GM12878 (cell line): Measurements from ENCODE around the gene ZFP64. TPM values are rescaled to one million over a fixed set of nuclear protein-coding genes. Genes with fewer than 3 reads are reported as not detected.

Source experiments
- BCL11A ChIP-seq: IDR thresholded peaks from 2 replicates; pipeline ENCODE4 v1.6.1; 2011; ENCODE audit warnings: low read depth, low read length
- BMI1 ChIP-seq: fragments of 450-650 bp; IDR thresholded peaks from 2 replicates; pipeline ENCODE4 v1.6.1; 2016; ENCODE audit warnings: mild to moderate bottlenecking, moderate library complexity, borderline replicate concordance
- CHD2 ChIP-seq: IDR thresholded peaks from 2 replicates; pipeline ENCODE4 v1.6.1; 2011; ENCODE audit warnings: low read depth, low read length, improper control_type of control experiment, borderline replicate concordance
- HDAC6 ChIP-seq: fragments of 200-600 bp; sonication (generic); IDR thresholded peaks from one replicate; pipeline ENCODE4 v1.8.0; 2017; ENCODE audit warnings: antibody characterized with exemption; ENCODE audit not compliant: unreplicated experiment
- JUND ChIP-seq: IDR thresholded peaks from 2 replicates; pipeline ENCODE4 v1.6.1; 2012; ENCODE audit warnings: low read depth, mild to moderate bottlenecking, low read length, improper control_type of control experiment, moderate library complexity
- KAT2A ChIP-seq: conservative IDR thresholded peaks from 2 replicates; pipeline ENCODE4 v1.6.1; 2011; ENCODE audit warnings: low read depth, low read length; ENCODE audit not compliant: control insufficient read depth
- MTA2 ChIP-seq: fragments of 450-650 bp; IDR thresholded peaks from 2 replicates; pipeline ENCODE4 v1.6.1; 2016; ENCODE audit warnings: low read depth, mild to moderate bottlenecking, moderate library complexity
- MYC ChIP-seq: IDR thresholded peaks from 2 replicates; pipeline ENCODE4 v1.6.1; 2011; ENCODE audit warnings: mild to moderate bottlenecking, low read length, moderate library complexity, inconsistent platforms; ENCODE audit not compliant: insufficient read depth, insufficient replicate concordance, insufficient read length, severe bottlenecking
- NBN ChIP-seq: fragments of 450-650 bp; IDR thresholded peaks from 2 replicates; pipeline ENCODE4 v1.6.1; 2016
- NR2C2 ChIP-seq: IDR thresholded peaks from 2 replicates; pipeline ENCODE4 v1.6.1; 2011; ENCODE audit warnings: borderline replicate concordance, low read depth; ENCODE audit not compliant: control insufficient read depth, insufficient read length
- SMC3 ChIP-seq: IDR thresholded peaks from 2 replicates; pipeline ENCODE4 v1.6.1; 2011; ENCODE audit warnings: low read length, improper control_type of control experiment, borderline replicate concordance
- SPI1 ChIP-seq: IDR thresholded peaks from 2 replicates; pipeline ENCODE4 v1.6.1; 2011; ENCODE audit warnings: low read depth, mild to moderate bottlenecking, low read length, moderate library complexity, borderline replicate concordance; ENCODE audit not compliant: insufficient read depth
- SREBF1 ChIP-seq: IDR thresholded peaks from 2 replicates; pipeline ENCODE4 v1.6.1; 2012; ENCODE audit warnings: mild to moderate bottlenecking, low read length
- STAT1 ChIP-seq: fragments of 450-650 bp; conservative IDR thresholded peaks from 2 replicates; pipeline ENCODE4 v1.6.1; 2014; ENCODE audit warnings: antibody characterized with exemption, mild to moderate bottlenecking
- TCF3 ChIP-seq: IDR thresholded peaks from 2 replicates; pipeline ENCODE4 v1.6.1; 2012; ENCODE audit warnings: low read depth, mild to moderate bottlenecking, low read length, borderline replicate concordance; ENCODE audit not compliant: insufficient read depth
- ZNF24 ChIP-seq: fragments of 450-650 bp; IDR thresholded peaks from 2 replicates; pipeline ENCODE4 v1.6.1; 2017; ENCODE audit warnings: antibody characterized with exemption, mild to moderate bottlenecking
- ZNF687 ChIP-seq: fragments of 450-650 bp; IDR thresholded peaks from 2 replicates; pipeline ENCODE4 v1.6.1; 2017; ENCODE audit warnings: mild to moderate bottlenecking, moderate library complexity
- polyA plus RNA-seq, 11 experiments: library from polyadenylated mRNA; depleted of rRNA in 4 of 11; unstranded in 6 of 11; stranded (reverse) in 5 of 11; fragments of >200 nt; fragmentation: Nextera tagmentation in 4 of 11; fragmentation: Illumina TruSeq in 1 of 11; extraction: Ambion mirVana in 4 of 11; extraction: Trizol in 1 of 11; gene quantifications; 1 replicate in 1 of 11; 2 replicates in 10 of 11; pipeline versions ENCODE4 v1.2.1 to v1.2.3, GENCODE V29; 2011 to 2016; ENCODE audit warnings: inconsistent platforms in 2 of 11, missing spikeins in 2 of 11, low read depth in 1 of 11
- total RNA-seq, 4 experiments: library from RNA; depleted of rRNA in 3 of 4; stranded (reverse); fragments of >200 nt in 3 of 4; fragmentation: Illumina TruSeq in 1 of 4; extraction: Trizol in 1 of 4; gene quantifications; 2 replicates each; pipeline versions ENCODE4 v1.2.1 to v1.2.3, GENCODE V29; 2013 to 2021
- TF ChIP-seq, protein P1 (sequence below): IDR thresholded peaks from 2 replicates; pipeline ENCODE4 v1.6.1; 2012; ENCODE audit warnings: improper control_type of control experiment, low read depth, low read length; ENCODE audit not compliant: insufficient replicate concordance
- TF ChIP-seq, protein P2 (sequence below): fragments of 450-650 bp; IDR thresholded peaks from 2 replicates; pipeline ENCODE4 v1.6.1; 2017; ENCODE audit warnings: mild to moderate bottlenecking

Gene ZFP64
- total and polyA plus RNA-seq, 10 of the 15 experiments (the other 5 are each of a cell fraction or from before 2014, with no cell fraction given): 2.3 to 21.8 (median 11.8) TPM

DNA sequence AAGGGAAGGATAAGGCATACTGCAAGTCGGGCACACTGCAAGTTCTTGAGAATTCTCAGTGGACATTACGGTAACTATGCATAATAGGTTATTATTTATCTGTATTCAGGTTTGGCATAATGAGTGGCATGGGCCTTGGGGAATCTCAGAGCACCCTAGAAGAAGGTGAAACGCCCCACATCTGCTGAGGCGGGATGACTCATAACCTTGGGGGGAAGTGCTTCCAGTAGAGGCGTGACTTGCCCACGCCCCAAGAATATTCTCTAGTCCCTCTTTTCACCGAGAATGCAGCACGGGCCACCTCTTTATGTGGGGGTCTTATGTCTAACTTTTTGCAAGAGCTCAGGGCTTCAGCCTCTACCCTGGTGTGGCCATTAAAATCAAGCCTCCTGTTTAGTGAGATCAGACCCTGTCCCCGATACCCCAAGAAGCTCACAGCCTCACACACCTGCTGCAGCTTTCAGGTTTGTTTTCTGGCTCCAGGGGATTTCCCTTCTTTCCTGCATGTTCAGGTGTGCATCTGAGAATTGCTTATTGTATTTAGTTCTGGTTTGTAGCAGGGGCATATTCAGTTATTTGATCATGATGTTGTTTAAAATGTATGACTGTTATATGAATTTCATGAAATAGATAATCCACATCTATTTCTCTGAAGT, 19.1 kb downstream of the ZFP64 start (continued):
- TF ChIP-seq STAT1 (no peak), SPI1 (peak; percentile 82), ZNF24 (no peak), NR2C2 (no peak), HDAC6 (no peak), MTA2 (peak; percentile 28; the same call in 1 of the 2 replicates), TCF3 (peak; percentile 88), CHD2 (no peak), KAT2A (no peak), NBN (no peak), SMC3 (no peak), MYC (no peak), ZNF687 (no peak), BMI1 (no peak), BCL11A (no peak), JUND (no peak), SREBF1 (no peak)
- TF ChIP-seq, protein P1, sequence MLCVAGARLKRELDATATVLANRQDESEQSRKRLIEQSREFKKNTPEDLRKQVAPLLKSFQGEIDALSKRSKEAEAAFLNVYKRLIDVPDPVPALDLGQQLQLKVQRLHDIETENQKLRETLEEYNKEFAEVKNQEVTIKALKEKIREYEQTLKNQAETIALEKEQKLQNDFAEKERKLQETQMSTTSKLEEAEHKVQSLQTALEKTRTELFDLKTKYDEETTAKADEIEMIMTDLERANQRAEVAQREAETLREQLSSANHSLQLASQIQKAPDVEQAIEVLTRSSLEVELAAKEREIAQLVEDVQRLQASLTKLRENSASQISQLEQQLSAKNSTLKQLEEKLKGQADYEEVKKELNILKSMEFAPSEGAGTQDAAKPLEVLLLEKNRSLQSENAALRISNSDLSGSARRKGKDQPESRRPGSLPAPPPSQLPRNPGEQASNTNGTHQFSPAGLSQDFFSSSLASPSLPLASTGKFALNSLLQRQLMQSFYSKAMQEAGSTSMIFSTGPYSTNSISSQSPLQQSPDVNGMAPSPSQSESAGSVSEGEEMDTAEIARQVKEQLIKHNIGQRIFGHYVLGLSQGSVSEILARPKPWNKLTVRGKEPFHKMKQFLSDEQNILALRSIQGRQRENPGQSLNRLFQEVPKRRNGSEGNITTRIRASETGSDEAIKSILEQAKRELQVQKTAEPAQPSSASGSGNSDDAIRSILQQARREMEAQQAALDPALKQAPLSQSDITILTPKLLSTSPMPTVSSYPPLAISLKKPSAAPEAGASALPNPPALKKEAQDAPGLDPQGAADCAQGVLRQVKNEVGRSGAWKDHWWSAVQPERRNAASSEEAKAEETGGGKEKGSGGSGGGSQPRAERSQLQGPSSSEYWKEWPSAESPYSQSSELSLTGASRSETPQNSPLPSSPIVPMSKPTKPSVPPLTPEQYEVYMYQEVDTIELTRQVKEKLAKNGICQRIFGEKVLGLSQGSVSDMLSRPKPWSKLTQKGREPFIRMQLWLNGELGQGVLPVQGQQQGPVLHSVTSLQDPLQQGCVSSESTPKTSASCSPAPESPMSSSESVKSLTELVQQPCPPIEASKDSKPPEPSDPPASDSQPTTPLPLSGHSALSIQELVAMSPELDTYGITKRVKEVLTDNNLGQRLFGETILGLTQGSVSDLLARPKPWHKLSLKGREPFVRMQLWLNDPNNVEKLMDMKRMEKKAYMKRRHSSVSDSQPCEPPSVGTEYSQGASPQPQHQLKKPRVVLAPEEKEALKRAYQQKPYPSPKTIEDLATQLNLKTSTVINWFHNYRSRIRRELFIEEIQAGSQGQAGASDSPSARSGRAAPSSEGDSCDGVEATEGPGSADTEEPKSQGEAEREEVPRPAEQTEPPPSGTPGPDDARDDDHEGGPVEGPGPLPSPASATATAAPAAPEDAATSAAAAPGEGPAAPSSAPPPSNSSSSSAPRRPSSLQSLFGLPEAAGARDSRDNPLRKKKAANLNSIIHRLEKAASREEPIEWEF: no peak
- TF ChIP-seq, protein P2, sequence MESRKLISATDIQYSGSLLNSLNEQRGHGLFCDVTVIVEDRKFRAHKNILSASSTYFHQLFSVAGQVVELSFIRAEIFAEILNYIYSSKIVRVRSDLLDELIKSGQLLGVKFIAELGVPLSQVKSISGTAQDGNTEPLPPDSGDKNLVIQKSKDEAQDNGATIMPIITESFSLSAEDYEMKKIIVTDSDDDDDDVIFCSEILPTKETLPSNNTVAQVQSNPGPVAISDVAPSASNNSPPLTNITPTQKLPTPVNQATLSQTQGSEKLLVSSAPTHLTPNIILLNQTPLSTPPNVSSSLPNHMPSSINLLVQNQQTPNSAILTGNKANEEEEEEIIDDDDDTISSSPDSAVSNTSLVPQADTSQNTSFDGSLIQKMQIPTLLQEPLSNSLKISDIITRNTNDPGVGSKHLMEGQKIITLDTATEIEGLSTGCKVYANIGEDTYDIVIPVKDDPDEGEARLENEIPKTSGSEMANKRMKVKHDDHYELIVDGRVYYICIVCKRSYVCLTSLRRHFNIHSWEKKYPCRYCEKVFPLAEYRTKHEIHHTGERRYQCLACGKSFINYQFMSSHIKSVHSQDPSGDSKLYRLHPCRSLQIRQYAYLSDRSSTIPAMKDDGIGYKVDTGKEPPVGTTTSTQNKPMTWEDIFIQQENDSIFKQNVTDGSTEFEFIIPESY: no peak
